ENCODE data around the gene DZANK1.
"Not testable (repeated sequence)": the region's sequence is repeated elsewhere in the genome, so short reads cannot be mapped to it uniquely, and the experiment has no call there.

The DZANK1 gene

DNA sequence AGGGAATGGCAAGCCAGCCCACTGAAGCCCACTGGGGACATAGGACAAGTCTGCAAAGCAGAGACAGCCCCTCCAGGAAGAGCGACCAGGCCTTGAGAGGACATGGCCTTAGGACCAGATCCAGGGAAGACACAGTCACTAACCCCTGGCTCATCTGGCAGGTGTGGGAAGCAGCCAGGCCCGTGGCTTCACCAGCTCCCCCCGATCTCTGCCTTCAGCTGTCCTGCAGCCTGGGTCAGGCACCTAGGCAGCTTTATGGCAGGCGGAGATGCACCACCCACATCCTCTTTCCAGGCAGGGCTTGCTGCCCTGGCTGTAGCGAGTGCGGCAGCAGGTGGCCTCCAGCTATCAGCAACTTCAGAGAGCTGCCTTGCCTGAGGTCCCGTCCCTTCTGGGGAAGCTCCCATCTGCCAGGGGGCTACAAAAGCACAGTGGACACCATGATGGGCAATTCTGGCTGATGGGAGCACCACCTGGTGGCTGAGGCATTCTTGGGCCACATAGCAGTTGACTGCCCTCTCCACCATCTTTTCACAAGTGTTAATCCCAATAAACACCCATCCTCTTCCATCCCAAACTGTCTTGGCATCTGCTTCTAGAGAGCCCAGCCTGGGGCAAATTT is 85.8 kb downstream of the DZANK1 start:
- H3K4me3 Mint-ChIP-seq, result no peak overlapping the region

GRCh38 chr20:18377896-18378481 is 88.8 kb downstream of the DZANK1 start:
- no peaks in the 10 kb centered on the region for H3K27me3 Mint-ChIP-seq
- H3K4me1 Mint-ChIP-seq, result no peaks in the 10 kb centered on the region
- H3K36me3 Mint-ChIP-seq, result no peaks in the 10 kb centered on the region
- H3K4me3 Mint-ChIP-seq, result no peak overlapping the region
- ATAC-seq (replicated peaks) (no peak), DNase-seq (no peak)
- no peaks in the 10 kb centered on the region for H3K9me3 Mint-ChIP-seq
- H3K27ac Mint-ChIP-seq, result no peak overlapping the region

More for the DNA sequence above, 85.8 kb downstream of the DZANK1 start:
- DNase-seq (no peak), ATAC-seq (replicated peaks) (no peak)
- no peaks in the 10 kb centered on the region for H3K27me3 Mint-ChIP-seq
- no peak overlapping the region for H3K27ac Mint-ChIP-seq
- no peaks in the 10 kb centered on the region for H3K4me1 Mint-ChIP-seq
- peaks cover 0 to 2% of the 10 kb centered on the region in 2 donors for H3K36me3 Mint-ChIP-seq
- H3K9me3 Mint-ChIP-seq, result no peaks in the 10 kb centered on the region

DNA sequence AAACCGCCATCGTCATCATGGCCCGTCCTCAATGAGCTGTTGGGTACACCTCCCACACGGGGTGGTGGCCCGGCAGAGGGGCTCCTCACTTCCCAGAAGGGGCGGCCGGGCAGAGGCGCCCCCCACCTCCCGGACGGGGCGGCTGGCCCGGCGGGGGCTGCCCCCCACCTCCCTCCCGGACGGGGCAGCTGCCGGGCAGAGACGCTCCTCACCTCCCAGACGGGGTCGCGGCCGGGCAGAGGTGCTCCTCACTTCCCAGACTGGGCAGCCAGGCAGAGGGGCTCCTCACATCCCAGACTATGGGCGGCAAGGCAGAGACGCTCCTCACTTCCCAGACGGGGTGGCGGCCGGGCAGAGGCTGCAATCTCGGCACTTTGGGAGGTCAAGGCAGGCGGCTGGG is 91.3 kb downstream of the DZANK1 start:
- not testable (repeated sequence) for ATAC-seq (replicated peaks); H3K27ac Mint-ChIP-seq; H3K4me3 Mint-ChIP-seq; H3K4me1 Mint-ChIP-seq; H3K9me3 Mint-ChIP-seq; H3K36me3 Mint-ChIP-seq; DNase-seq
- peaks cover 9 to 13% of the 10 kb centered on the region in 2 donors for H3K27me3 Mint-ChIP-seq

DNA sequence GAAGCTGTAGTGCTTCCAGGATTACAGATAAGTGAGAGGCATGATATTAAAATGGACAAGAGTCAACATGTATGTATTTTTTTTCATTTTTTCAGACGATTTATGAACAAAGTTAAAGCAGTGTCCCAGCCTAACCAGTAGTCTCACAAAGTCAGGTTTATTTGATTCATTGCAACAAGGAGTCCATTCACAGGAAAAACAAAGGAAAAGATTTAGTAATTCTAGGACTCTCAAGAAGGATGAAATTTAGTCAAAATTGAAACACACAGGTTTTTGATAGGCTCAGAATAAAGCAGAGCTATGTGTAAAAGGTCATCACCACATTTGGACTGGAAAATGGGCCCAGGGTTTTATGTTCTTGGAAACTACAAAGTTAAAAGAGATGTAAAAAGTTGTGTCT is 94.5 kb downstream of the DZANK1 start:
- DNase-seq, result no peak
- peaks cover 16 to 28% of the 10 kb centered on the region in 2 donors for H3K27me3 Mint-ChIP-seq
- no peaks in the 10 kb centered on the region for H3K9me3 Mint-ChIP-seq
- H3K4me3 Mint-ChIP-seq, result no peak overlapping the region
- no peaks in the 10 kb centered on the region for H3K4me1 Mint-ChIP-seq
- H3K27ac Mint-ChIP-seq, result no peak overlapping the region
- no peak for ATAC-seq (replicated peaks)
- H3K36me3 Mint-ChIP-seq, result no peaks in the 10 kb centered on the region

DNA sequence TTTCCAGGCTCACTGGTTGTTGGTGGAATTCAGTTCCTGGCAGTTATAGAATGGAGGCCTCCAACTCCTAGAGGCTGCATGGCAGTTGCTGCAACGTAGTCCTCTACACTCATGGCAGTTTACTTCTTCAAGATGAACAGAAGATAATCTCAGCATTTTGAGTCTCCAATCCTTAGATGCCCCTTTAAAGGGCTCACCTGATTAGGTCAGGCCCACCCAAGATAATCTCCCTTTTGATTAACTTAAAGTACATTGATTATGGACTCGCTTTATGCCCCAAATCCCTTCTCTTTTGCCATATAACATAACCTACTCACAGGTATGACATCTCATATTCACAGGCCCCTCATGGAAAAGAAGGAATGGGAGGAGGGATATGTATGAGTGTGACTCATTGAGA is 102.1 kb downstream of the DZANK1 start:
- Mint-ChIP-seq H3K4me3 (no peak overlapping the region), H3K9me3 (no peaks in the 10 kb centered on the region), H3K36me3 (no peaks in the 10 kb centered on the region), H3K27me3 (peaks cover 20 to 27% of the 10 kb centered on the region in 2 donors), H3K27ac (no peak overlapping the region), H3K4me1 (no peaks in the 10 kb centered on the region)
- no peak for ATAC-seq (replicated peaks)
- DNase-seq, result no peak

GRCh38 chr20:18363708-18364107 is 103.1 kb downstream of the DZANK1 start:
- H3K27me3 Mint-ChIP-seq, result peaks cover 18 to 20% of the 10 kb centered on the region in 2 donors
- H3K4me1 Mint-ChIP-seq, result no peaks in the 10 kb centered on the region
- H3K36me3 Mint-ChIP-seq, result no peaks in the 10 kb centered on the region
- ATAC-seq (replicated peaks), result no peak
- H3K9me3 Mint-ChIP-seq, result no peaks in the 10 kb centered on the region
- no peak for DNase-seq
- H3K4me3 Mint-ChIP-seq, result no peak overlapping the region
- H3K27ac Mint-ChIP-seq, result no peak overlapping the region

- Mint-ChIP-seq H3K9me3 (no peaks in the 10 kb centered on the region), H3K4me3 (no peak overlapping the region), H3K36me3 (no peaks in the 10 kb centered on the region), H3K4me1 (no peaks in the 10 kb centered on the region), H3K27ac (no peak overlapping the region), H3K27me3 (peaks cover 15 to 23% of the 10 kb centered on the region in 2 donors)
- no peak for DNase-seq
- no peak for ATAC-seq (replicated peaks)
Observed at GRCh38 chr20:18362916-18363315, 103.9 kb downstream of the DZANK1 start.

GRCh38 chr20:18361678-18362077 is 105.2 kb downstream of the DZANK1 start:
- H3K4me3 Mint-ChIP-seq, result no peak overlapping the region
- H3K36me3 Mint-ChIP-seq, result no peaks in the 10 kb centered on the region
- DNase-seq, result no peak
- H3K27ac Mint-ChIP-seq, result no peak overlapping the region
- H3K9me3 Mint-ChIP-seq, result no peaks in the 10 kb centered on the region
- no peak for ATAC-seq (replicated peaks)
- H3K4me1 Mint-ChIP-seq, result no peaks in the 10 kb centered on the region
- peaks cover 12 to 31% of the 10 kb centered on the region in 2 donors for H3K27me3 Mint-ChIP-seq

DNA sequence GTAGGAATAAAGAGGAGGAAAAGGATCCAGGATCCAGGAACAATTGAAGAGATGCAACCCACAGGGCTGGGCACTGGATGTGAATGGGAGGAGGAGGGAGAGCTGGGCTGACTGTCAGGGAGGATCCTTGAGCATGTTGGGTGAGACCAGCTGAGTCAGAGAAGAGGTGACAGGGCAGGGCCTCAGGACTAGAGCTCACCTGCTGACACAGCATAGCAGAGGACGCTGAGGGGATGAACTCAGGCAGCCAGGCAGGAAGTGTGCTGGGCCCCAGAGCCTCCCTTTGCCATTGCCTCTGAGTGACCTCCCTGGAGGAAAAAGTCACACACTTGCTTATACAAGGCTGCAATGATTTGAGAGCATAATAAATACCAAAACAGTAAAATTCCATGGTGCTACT is 106.2 kb downstream of the DZANK1 start:
- ATAC-seq (replicated peaks), result no peak
- no peak for DNase-seq
- no peaks in the 10 kb centered on the region for H3K9me3 Mint-ChIP-seq
- H3K27ac Mint-ChIP-seq, result no peak overlapping the region
- no peak overlapping the region for H3K4me3 Mint-ChIP-seq
- H3K4me1 Mint-ChIP-seq, result no peaks in the 10 kb centered on the region
- H3K27me3 Mint-ChIP-seq, result peaks cover 12 to 31% of the 10 kb centered on the region in 2 donors
- H3K36me3 Mint-ChIP-seq, result no peaks in the 10 kb centered on the region

GRCh38 chr20:18359854-18360253 is 107.0 kb downstream of the DZANK1 start:
- Mint-ChIP-seq H3K9me3 (peaks cover 2% of the 10 kb centered on the region in 2 donors), H3K27ac (no peak overlapping the region), H3K4me1 (no peaks in the 10 kb centered on the region), H3K4me3 (no peak overlapping the region), H3K36me3 (no peaks in the 10 kb centered on the region), H3K27me3 (peaks cover 14 to 36% of the 10 kb centered on the region in 2 donors)
- DNase-seq, result no peak
- no peak for ATAC-seq (replicated peaks)

- not testable (repeated sequence) for DNase-seq; H3K27ac Mint-ChIP-seq; H3K4me3 Mint-ChIP-seq; H3K4me1 Mint-ChIP-seq; H3K36me3 Mint-ChIP-seq; H3K9me3 Mint-ChIP-seq; ATAC-seq (replicated peaks)
- H3K27me3 Mint-ChIP-seq, result peaks cover 17 to 42% of the 10 kb centered on the region in 2 donors
Observed at GRCh38 chr20:18349749-18350148, 117.1 kb downstream of the DZANK1 start.
